Astrocyte of the cerebellum (primary cell): Measurements from ENCODE around the gene AATK.

Source experiments
- DNase-seq: peaks from one replicate; pipeline ENCODE4 v3.0.0-alpha.2; 2011; ENCODE audit warnings: low read depth
- H3K4me3 ChIP-seq: 2 replicates; pipeline ENCODE4 v1.5.1; 2011; ENCODE audit warnings: mild to moderate bottlenecking, low read depth, low read length, moderate library complexity
- in situ Hi-C: cut with HindIII; loops from 2 replicates; pipeline ENCODE4 v1.10.0; 2017; ENCODE audit warnings: low sequenced_read_pairs
- TF ChIP-seq, protein P1 (sequence below): IDR thresholded peaks from 2 replicates; pipeline ENCODE4 v1.5.1; 2012; ENCODE audit warnings: low read length, low read depth, moderate library complexity, mild to moderate bottlenecking; ENCODE audit errors: missing control alignments

The AATK gene

GRCh38 chr17:81067391-81067811 lies 98.6 kb downstream of the AATK start:
- TF ChIP-seq, protein P1, sequence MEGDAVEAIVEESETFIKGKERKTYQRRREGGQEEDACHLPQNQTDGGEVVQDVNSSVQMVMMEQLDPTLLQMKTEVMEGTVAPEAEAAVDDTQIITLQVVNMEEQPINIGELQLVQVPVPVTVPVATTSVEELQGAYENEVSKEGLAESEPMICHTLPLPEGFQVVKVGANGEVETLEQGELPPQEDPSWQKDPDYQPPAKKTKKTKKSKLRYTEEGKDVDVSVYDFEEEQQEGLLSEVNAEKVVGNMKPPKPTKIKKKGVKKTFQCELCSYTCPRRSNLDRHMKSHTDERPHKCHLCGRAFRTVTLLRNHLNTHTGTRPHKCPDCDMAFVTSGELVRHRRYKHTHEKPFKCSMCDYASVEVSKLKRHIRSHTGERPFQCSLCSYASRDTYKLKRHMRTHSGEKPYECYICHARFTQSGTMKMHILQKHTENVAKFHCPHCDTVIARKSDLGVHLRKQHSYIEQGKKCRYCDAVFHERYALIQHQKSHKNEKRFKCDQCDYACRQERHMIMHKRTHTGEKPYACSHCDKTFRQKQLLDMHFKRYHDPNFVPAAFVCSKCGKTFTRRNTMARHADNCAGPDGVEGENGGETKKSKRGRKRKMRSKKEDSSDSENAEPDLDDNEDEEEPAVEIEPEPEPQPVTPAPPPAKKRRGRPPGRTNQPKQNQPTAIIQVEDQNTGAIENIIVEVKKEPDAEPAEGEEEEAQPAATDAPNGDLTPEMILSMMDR: no peak
- peak; percentile 45 for DNase-seq
- in situ Hi-C loops: no loop called here

More at GRCh38 chr17:81067391-81067811, 98.6 kb downstream of the AATK start:
- H3K4me3 ChIP-seq: no peak overlapping the region
